ENCODE results near the gene SPARC.

The SPARC gene

DNA sequence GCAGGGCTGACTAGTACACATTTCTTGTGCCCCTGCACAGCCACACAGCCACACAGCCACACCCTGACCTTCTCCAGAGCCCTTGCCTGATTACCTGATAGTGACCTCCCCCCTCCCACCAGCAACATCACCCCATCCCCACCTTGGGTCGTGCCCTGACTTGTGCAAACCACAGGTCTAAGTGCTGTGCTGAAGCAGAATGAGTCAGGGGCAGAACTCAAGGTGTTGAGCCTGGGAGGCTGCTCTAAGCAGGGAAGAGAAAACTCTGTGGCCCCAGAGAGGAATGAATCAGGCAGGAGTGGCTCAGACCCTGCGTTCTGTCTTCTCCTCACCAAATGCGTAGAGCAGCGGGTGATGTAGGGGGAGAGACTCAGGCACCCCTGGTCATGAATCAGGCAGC, 71.3 kb downstream of the SPARC start:
- no peak for TF ChIP-seq CTCF (IDR thresholded peaks at IDR 0.05; ENCODE audit: low read depth, low read length, missing control alignments)
- in situ Hi-C loops (cut with HindIII; ENCODE audit: low pct_ligation_motif_present, low sequenced_read_pairs): no loop called here
- no peak overlapping the region for H3K4me3 ChIP-seq (ENCODE audit: low read depth, low read length)
- no peak overlapping the region for H3K27ac ChIP-seq
- H3K27me3 ChIP-seq (replicated peaks): no peaks in the 10 kb centered on the region
- H3K36me3 ChIP-seq (replicated peaks): no peaks in the 10 kb centered on the region
- no peak for DNase-seq

- TF ChIP-seq CTCF (IDR thresholded peaks at IDR 0.05; ENCODE audit: low read depth, low read length, missing control alignments): no peak
- Histone ChIP-seq H3K27me3 (replicated peaks) (no peaks in the 10 kb centered on the region), H3K27ac (no peak overlapping the region), H3K4me3 (ENCODE audit: low read depth, low read length) (no peak overlapping the region), H3K36me3 (replicated peaks) (no peaks in the 10 kb centered on the region)
- no peak for DNase-seq
- in situ Hi-C loops (cut with HindIII; ENCODE audit: low pct_ligation_motif_present, low sequenced_read_pairs): no loop called here
Observed at GRCh38 chr5:151614565-151614964, 72.2 kb downstream of the SPARC start.

DNA sequence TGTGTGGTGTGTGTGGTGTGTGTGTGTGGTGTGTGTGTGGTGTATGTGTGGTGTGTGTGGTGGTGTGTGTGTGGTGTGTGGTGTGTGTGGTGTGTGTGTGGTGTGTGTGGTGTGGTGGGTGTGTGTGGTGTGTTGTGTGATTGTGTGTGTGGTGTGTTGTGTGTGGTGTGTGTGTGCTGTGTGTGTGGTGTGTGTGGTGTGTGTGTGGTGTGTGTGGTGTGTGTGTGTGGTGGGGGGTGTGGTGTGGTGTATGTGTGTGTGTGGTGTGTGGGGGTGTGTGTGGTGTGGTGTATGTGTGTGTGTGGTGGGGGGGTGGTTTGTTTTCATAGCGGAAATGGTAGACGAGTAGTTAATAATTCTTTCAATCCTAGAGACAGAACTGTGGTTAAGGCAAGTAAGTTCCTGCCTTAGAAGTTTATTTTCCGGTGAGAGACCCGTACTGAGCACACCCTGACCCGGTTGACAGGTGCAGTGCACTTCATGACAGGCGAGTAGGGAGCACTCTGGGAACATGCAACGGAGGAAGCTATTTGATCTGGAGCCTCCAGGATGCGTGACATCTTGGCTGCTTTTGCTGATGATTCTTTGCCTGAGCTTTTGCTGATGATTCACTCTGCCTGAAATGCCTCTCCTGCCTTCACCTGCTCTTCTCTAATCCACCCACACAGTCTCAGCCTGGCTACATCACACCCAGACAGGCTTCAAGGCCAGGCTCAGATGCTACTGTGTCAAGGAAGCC, 73.9 kb downstream of the SPARC start:
- H3K36me3 ChIP-seq (replicated peaks): no peaks in the 10 kb centered on the region
- no peaks in the 10 kb centered on the region for H3K27me3 ChIP-seq (replicated peaks)
- DNase-seq: no peak
- in situ Hi-C loops (cut with HindIII; ENCODE audit: low pct_ligation_motif_present, low sequenced_read_pairs): no loop called here
- no peak overlapping the region for H3K4me3 ChIP-seq (ENCODE audit: low read depth, low read length)
- no peak for TF ChIP-seq CTCF (IDR thresholded peaks at IDR 0.05; ENCODE audit: low read depth, low read length, missing control alignments)
- H3K27ac ChIP-seq: no peak overlapping the region

DNA sequence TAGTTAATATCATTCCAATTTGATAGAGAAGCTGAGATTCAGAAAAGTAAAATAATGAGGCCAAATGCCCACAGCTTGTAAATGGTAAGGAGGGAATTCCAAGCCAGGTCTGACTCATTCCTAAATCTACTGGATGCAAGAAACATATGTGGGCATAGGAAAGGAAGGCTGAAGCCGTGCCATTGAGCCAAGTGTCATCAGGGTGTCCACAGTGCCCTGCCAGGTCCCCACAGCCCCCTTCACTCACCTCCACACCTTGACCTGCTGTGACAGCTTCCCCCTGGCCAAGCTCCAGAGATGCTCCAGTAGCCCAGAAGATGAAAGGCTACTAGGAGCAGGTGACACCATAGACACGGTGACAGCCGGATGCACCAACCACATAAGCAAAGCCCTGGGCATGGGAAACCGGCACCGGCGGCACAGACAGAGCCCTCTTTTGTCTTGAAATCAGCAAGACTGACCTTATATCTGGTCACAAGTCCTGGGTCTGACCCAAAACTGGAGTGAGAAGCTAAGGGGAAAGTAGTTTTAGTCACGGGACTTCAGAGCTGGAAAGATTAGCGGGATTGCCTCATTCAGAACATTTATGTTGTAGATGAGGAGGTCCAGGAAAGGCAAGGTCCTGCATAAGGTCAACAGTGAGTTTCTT, 75.5 kb downstream of the SPARC start:
- H3K27me3 ChIP-seq (replicated peaks): no peaks in the 10 kb centered on the region
- no peak for DNase-seq
- no peak overlapping the region for H3K4me3 ChIP-seq (ENCODE audit: low read depth, low read length)
- no peak for TF ChIP-seq CTCF (IDR thresholded peaks at IDR 0.05; ENCODE audit: low read depth, low read length, missing control alignments)
- H3K27ac ChIP-seq: no peak overlapping the region
- H3K36me3 ChIP-seq (replicated peaks): no peaks in the 10 kb centered on the region
- in situ Hi-C loops (cut with HindIII; ENCODE audit: low pct_ligation_motif_present, low sequenced_read_pairs): no loop called here

Measured in brain microvascular endothelial cell (primary cell).